ENCODE data around the gene KCNIP3. TPM values are rescaled to one million over a fixed set of nuclear protein-coding genes. Genes with fewer than 3 reads are reported as not detected.
"Not testable (repeated sequence)": the region's sequence is repeated elsewhere in the genome, so short reads cannot be mapped to it uniquely, and the experiment has no call there.

The KCNIP3 gene
- total and polyA plus RNA-seq, 9 of the 15 experiments (the other 6 are each of a cell fraction or from before 2014, with no cell fraction given), result 0.04 TPM; not detected in 8

DNA sequence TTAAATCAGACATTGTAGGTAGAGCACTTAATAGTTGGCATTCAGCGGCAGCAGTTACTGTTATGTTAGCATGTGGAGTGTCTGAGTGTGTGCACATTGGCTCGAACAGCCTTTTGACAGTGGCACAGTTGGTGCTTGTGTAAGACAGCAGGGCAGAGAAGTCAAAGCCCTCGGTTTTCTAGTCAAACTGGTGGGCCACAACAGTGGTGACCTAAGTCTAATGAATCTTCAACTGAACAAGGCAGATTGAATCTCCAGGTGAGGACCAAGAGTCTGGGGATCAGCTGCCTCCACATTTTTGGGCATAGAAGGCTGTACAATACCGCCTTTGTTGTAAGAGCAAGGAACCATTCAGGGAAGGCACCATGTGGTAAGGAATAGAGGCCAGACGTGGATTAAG, 106.7 kb downstream of the KCNIP3 start:
- H2AFZ ChIP-seq (ENCODE audit: low read depth, low read length); H4K20me1 ChIP-seq (replicated peaks; ENCODE audit: control insufficient read depth, insufficient read depth, low read length); intact Hi-C loops (cut with micrococcal nuclease); H3K27me3 ChIP-seq (ENCODE audit: control insufficient read depth in 2 of 2, insufficient read depth in 2 of 2, low read length in 2 of 2); FAIRE-seq; H3K9me3 ChIP-seq (replicated peaks; ENCODE audit: control insufficient read depth, insufficient read depth, low read depth, low read length); H3K9me1 ChIP-seq (ENCODE audit: control insufficient read depth, insufficient read depth, low read length); DNase-seq (ENCODE audit: extremely low read depth in 1 of 4, low spot score in 3 of 4); ATAC-seq: not testable (repeated sequence)
- Histone ChIP-seq H3K4me3 (peak overlapping the region; percentile 94), H3K4me1 (replicated peaks in 1 of 2; ENCODE audit: control insufficient read depth in 2 of 2, insufficient read depth in 2 of 2, low read length in 2 of 2) (peaks cover 10 to 12% of the 10 kb centered on the region in 2 experiments; a peak in 4 of 5 replicates), H3K9ac (ENCODE audit: insufficient read depth in 1 of 2, low read depth in 2 of 2, low read length in 2 of 2) (peak overlapping the region; percentile 6 to 89; a peak in 3 of 4 replicates), H3K27ac (ENCODE audit: extremely low read depth, low read depth, low read length) (peak overlapping the region; percentile 13; the same call in 1 of the 3 replicates), H3K4me2 (ENCODE audit: insufficient read depth, low read length) (peak overlapping the region; percentile 93), H3K36me3 (ENCODE audit: control insufficient read depth, insufficient read depth, low read length) (peaks cover 18% of the 10 kb centered on the region; the same call in 1 of the 3 replicates), H3K79me2 (ENCODE audit: control insufficient read depth, insufficient read depth, low read length) (peaks cover 29% of the 10 kb centered on the region)
- BruUV-seq (replicated peaks), result TSS peak; percentile 63
- ChIA-PET CTCF (ENCODE audit: low intra/inter-chr PET ratio) (interaction anchor here (1.4 kb wide), 1 partner anchor 15 kb away, joined by 3 read pairs; no protein-coding TSS in a partner anchor), POLR2A (interaction anchor here (1.2 to 1.5 kb wide), 2 partner anchors 13 to 45 kb away, joined by 3 read pairs; no protein-coding TSS in a partner anchor)
- in situ Hi-C loops (cut with MboI), result loop anchor here (10.0 kb wide), 1 partner anchor 1691 kb away; the partner anchor contains the start of gene FAHD2B
- 65% methylated on average over 5 of the region's 5 CpGs for WGBS (ENCODE audit: insufficient coverage, low coverage, missing lambda C conversion rate)

DNA sequence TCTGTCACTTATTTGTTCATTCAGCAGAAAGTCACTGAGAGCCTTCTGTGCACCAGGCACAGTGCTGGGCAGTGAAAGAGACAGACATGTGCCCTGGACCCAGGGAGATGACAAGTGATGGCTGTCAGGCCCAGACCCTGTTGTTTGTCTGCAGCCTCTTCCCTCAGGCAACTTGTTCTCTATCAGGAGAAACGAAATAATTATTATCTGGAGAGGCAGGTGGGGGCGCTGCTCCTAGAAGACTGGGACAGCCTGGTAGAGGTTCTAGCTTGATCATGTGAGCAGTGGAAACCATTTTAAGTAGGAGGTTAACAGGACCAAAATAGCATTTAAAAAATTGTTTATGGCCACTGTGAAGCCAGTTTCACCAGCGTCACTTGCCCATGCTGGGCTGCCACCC, 107.5 kb downstream of the KCNIP3 start:
- CTCF ChIA-PET (ENCODE audit: low intra/inter-chr PET ratio); POLR2A ChIA-PET; H3K27ac ChIP-seq (ENCODE audit: extremely low read depth, low read depth, low read length); intact Hi-C loops (cut with micrococcal nuclease); FAIRE-seq; H2AFZ ChIP-seq (ENCODE audit: low read depth, low read length); H3K27me3 ChIP-seq (ENCODE audit: control insufficient read depth in 2 of 2, insufficient read depth in 2 of 2, low read length in 2 of 2); BruUV-seq (replicated peaks); H3K9me1 ChIP-seq (ENCODE audit: control insufficient read depth, insufficient read depth, low read length); ATAC-seq; DNase-seq (ENCODE audit: extremely low read depth in 1 of 4, low spot score in 3 of 4); H3K4me3 ChIP-seq; H3K9me3 ChIP-seq (replicated peaks; ENCODE audit: control insufficient read depth, insufficient read depth, low read depth, low read length); H3K4me2 ChIP-seq (ENCODE audit: insufficient read depth, low read length); H4K20me1 ChIP-seq (replicated peaks; ENCODE audit: control insufficient read depth, insufficient read depth, low read length); H3K9ac ChIP-seq (ENCODE audit: insufficient read depth in 1 of 2, low read depth in 2 of 2, low read length in 2 of 2): not testable (repeated sequence)
- Histone ChIP-seq H3K36me3 (ENCODE audit: control insufficient read depth, insufficient read depth, low read length) (peaks cover 23% of the 10 kb centered on the region; the same call in 1 of the 3 replicates), H3K4me1 (replicated peaks in 1 of 2; ENCODE audit: control insufficient read depth in 2 of 2, insufficient read depth in 2 of 2, low read length in 2 of 2) (peaks cover 10 to 12% of the 10 kb centered on the region in 2 experiments; a peak in 4 of 5 replicates), H3K79me2 (ENCODE audit: control insufficient read depth, insufficient read depth, low read length) (peaks cover 29% of the 10 kb centered on the region)
- in situ Hi-C loops (cut with MboI), result loop anchor here (10.0 kb wide), 1 partner anchor 1690 kb away; the partner anchor contains the start of gene FAHD2B
- WGBS (ENCODE audit: insufficient coverage, low coverage, missing lambda C conversion rate), result 86% methylated on average over 3 of the region's 3 CpGs
- TF ChIP-seq ZNF316 (IDR thresholded peaks at IDR 0.05), result 0 out of 2 replicates have a peak, but pooled peaks have one; percentile 15
- TF ChIP-seq, protein P1, sequence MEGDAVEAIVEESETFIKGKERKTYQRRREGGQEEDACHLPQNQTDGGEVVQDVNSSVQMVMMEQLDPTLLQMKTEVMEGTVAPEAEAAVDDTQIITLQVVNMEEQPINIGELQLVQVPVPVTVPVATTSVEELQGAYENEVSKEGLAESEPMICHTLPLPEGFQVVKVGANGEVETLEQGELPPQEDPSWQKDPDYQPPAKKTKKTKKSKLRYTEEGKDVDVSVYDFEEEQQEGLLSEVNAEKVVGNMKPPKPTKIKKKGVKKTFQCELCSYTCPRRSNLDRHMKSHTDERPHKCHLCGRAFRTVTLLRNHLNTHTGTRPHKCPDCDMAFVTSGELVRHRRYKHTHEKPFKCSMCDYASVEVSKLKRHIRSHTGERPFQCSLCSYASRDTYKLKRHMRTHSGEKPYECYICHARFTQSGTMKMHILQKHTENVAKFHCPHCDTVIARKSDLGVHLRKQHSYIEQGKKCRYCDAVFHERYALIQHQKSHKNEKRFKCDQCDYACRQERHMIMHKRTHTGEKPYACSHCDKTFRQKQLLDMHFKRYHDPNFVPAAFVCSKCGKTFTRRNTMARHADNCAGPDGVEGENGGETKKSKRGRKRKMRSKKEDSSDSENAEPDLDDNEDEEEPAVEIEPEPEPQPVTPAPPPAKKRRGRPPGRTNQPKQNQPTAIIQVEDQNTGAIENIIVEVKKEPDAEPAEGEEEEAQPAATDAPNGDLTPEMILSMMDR (IDR thresholded peaks at IDR 0.05 in 2 of 3, conservative IDR thresholded peaks at IDR 0.05 in 1 of 3; ENCODE audit: insufficient read depth in 2 of 3, low read depth in 1 of 3, low read length in 3 of 3), result peak in 1 of 3 experiments; percentile 17; a peak in 2 of 6 replicates

DNA sequence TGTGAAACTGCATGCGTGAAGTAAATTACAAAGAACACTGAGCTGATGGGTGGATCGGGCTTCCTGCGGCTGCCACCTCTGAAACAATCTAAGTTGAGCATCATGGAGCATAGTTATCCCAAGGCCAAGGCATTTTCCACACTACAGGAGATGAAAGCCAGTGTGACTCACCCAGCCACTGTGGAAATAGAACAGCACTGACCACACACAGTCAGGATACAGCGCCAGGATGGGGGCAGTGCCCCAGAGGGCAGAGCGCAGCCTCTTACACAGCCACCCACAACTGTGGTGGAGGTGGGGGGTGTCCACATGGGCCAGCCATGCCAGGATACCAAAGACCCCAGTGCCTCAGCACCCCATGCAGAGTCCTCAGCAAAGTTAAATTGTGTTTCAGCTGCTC, 114.1 kb downstream of the KCNIP3 start:
- CTCF ChIA-PET (ENCODE audit: low intra/inter-chr PET ratio); H3K9ac ChIP-seq (ENCODE audit: insufficient read depth in 1 of 2, low read depth in 2 of 2, low read length in 2 of 2); H3K9me3 ChIP-seq (replicated peaks; ENCODE audit: control insufficient read depth, insufficient read depth, low read depth, low read length); intact Hi-C loops (cut with micrococcal nuclease); H3K4me1 ChIP-seq (replicated peaks in 1 of 2; ENCODE audit: control insufficient read depth in 2 of 2, insufficient read depth in 2 of 2, low read length in 2 of 2); H2AFZ ChIP-seq (ENCODE audit: low read depth, low read length); DNase-seq (ENCODE audit: extremely low read depth in 1 of 4, low spot score in 3 of 4); in situ Hi-C loops (cut with MboI); H3K79me2 ChIP-seq (ENCODE audit: control insufficient read depth, insufficient read depth, low read length); H3K4me3 ChIP-seq; ATAC-seq; H3K4me2 ChIP-seq (ENCODE audit: insufficient read depth, low read length); FAIRE-seq; H3K27me3 ChIP-seq (ENCODE audit: control insufficient read depth in 2 of 2, insufficient read depth in 2 of 2, low read length in 2 of 2); H3K27ac ChIP-seq (ENCODE audit: extremely low read depth, low read depth, low read length); BruUV-seq (replicated peaks); H3K9me1 ChIP-seq (ENCODE audit: control insufficient read depth, insufficient read depth, low read length); H4K20me1 ChIP-seq (replicated peaks; ENCODE audit: control insufficient read depth, insufficient read depth, low read length): not testable (repeated sequence)
- POLR2A ChIA-PET, result interaction anchor here (0.6 kb wide), 1 partner anchor 35 kb away, joined by 3 read pairs; no protein-coding TSS in a partner anchor
- H3K36me3 ChIP-seq (ENCODE audit: control insufficient read depth, insufficient read depth, low read length), result peaks cover 23% of the 10 kb centered on the region; the same call in 1 of the 3 replicates
- 97% methylated on average over 4 of the region's 5 CpGs for WGBS (ENCODE audit: insufficient coverage, low coverage, missing lambda C conversion rate)

Measured in K562 (cell line).